NT2/D1 (cell line): ENCODE results near the gene ZNF555.

Experiments
- SUZ12 ChIP-seq: IDR thresholded peaks from 2 replicates; pipeline ENCODE4 v1.6.1; 2011; ENCODE audit not compliant: insufficient read length, insufficient read depth; ENCODE audit errors: extremely low read depth
- YY1 ChIP-seq: IDR thresholded peaks from 2 replicates; pipeline ENCODE4 v1.6.1; 2011; ENCODE audit not compliant: insufficient read length, insufficient read depth
- ZNF274 ChIP-seq: IDR thresholded peaks from 2 replicates; pipeline ENCODE4 v1.6.1; 2011; ENCODE audit warnings: mild to moderate bottlenecking, low read depth, low read length

DNA sequence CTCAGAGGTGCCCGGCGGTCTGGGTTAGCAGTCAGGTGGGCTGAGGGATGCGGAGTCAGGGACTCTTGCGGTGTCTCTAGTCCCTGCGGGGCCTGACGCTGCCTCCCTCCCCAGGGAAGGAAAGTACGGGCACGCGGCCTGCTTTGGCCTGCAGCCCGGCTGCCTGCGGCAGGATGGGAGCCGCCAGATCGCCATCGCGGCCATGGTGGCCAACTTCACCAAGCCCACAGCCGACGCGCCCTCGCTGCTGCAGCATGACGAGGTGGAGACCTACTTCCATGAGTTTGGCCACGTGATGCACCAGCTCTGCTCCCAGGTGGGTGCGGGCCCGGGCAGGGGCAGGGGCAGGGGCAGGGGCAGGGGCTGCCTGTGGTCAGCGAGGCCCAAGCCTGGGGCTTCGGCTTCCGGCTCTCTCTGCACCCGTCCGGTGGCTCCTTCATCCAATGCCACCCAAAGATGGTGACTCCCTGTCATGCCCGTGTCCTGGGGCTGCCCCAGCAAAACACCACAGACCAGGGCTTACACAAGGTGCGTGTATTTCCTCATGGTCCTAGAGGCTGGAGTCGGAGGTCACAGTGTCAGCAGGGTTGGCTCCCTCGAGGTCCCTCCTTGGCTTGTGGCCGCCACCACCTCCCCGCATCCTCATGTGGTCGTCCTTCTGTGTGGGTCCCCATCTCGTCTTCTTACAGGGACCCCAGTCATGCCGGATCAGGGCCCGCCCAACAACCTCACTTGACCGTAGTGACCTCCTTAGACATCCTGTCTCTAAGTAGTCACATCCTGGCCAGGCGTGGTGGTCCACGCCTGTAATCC is 32.9 kb upstream of the ZNF555 start:
- TF ChIP-seq ZNF274 (no peak), SUZ12 (no peak), YY1 (no peak)
